OCI-LY3 (cell line): Measurements from ENCODE around the gene KRT36.

Source experiments
- EZH2phosphoT487 ChIP-seq: fragments of 200-600 bp; shearing (Covaris generic); IDR thresholded peaks from 2 replicates; pipeline ENCODE4 v1.6.1; 2018; ENCODE audit warnings: antibody characterized with exemption, mixed run types, low read depth
- TF ChIP-seq, protein P1 (sequence below): fragments of 200-600, 300-600 bp; sonication (generic); IDR thresholded peaks from 2 replicates; pipeline ENCODE4 v1.5.1; 2014; ENCODE audit warnings: antibody characterized with exemption, low read length, low read depth

DNA sequence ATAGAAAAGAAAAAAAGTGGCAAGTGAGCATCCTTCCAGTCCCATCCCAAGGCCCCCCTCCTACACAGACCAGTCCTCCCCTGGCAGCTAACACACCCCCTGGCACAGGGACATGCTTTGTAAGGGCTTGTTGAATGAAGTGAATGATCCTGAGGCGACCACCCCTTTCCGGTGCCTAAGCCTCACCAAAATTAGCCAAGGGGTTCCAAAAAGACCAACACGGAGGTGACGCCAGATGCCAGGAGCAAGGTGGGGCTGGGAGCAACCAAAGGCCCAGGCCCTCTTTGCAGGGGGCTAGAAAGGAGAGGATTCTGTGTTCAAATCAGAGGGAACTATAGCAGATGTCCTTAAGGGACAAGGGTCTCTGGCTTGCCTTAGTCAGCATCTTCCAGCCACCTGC lies 14.3 kb downstream of the KRT36 start:
- TF ChIP-seq, protein P1, sequence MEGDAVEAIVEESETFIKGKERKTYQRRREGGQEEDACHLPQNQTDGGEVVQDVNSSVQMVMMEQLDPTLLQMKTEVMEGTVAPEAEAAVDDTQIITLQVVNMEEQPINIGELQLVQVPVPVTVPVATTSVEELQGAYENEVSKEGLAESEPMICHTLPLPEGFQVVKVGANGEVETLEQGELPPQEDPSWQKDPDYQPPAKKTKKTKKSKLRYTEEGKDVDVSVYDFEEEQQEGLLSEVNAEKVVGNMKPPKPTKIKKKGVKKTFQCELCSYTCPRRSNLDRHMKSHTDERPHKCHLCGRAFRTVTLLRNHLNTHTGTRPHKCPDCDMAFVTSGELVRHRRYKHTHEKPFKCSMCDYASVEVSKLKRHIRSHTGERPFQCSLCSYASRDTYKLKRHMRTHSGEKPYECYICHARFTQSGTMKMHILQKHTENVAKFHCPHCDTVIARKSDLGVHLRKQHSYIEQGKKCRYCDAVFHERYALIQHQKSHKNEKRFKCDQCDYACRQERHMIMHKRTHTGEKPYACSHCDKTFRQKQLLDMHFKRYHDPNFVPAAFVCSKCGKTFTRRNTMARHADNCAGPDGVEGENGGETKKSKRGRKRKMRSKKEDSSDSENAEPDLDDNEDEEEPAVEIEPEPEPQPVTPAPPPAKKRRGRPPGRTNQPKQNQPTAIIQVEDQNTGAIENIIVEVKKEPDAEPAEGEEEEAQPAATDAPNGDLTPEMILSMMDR = no peak
- no peak for TF ChIP-seq EZH2phosphoT487
